GM12878 (cell line): ENCODE results near the gene ATP6V0E1. TPM values are rescaled to one million over a fixed set of nuclear protein-coding genes. Genes with fewer than 3 reads are reported as not detected.
A peak's percentile ranks its signal among the peaks of the same experiment; 100 is the strongest.

Experiments used
- ATAC-seq: fragments of 200-7000 bp; cut with Tn5 transposase; 3 replicates; pipeline ENCODE4 v1.9.1; 2020; ENCODE audit warnings: mild to moderate bottlenecking, moderate library complexity
- BruUV-seq: library from RNA; stranded (reverse); fragments of 400-500 nt; replicated peaks from 2 replicates; lab custom pipeline; 2021; lab: Mats Ljungman, UMichigan
- CTCF ChIA-PET: fragments of 300-600 bp; sonication (Branson Sonifier 250); formaldehyde crosslinking; extraction: SDS; loops from one replicate; lab custom pipeline; 2021; ENCODE audit warnings: inconsistent platforms; lab: Yijun Ruan, JAX
- POLR2A ChIA-PET: fragments of 350-600 bp; formaldehyde crosslinking; extraction: SDS; loops from one replicate; lab custom pipeline; 2021; ENCODE audit warnings: inconsistent platforms; lab: Charles Lee
- RAD21 ChIA-PET: fragments of 300-600 bp; sonication (Branson Sonifier 250); formaldehyde crosslinking; loops from one replicate; lab custom pipeline; 2023; ENCODE audit warnings: antibody characterized with exemption; ENCODE audit not compliant: unreplicated experiment; lab: Charles Lee
- SMC1A ChIA-PET: fragments of 300-600 bp; sonication (Branson Sonifier 250); formaldehyde crosslinking; loops from one replicate; lab custom pipeline; 2023; ENCODE audit not compliant: unreplicated experiment, uncharacterized antibody; lab: Charles Lee
- DNase-seq: peaks from one replicate; pipeline ENCODE4 v3.0.0-alpha.2; 2011; ENCODE audit warnings: low read depth, low spot score
- FAIRE-seq: peaks from 3 replicates; lab custom pipeline; 2011; peaks lifted over from hg19 to GRCh38; lab: Jason Lieb, UNC
- H2AFZ ChIP-seq: 2 replicates; pipeline ENCODE4 v1.6.0; 2011; ENCODE audit warnings: low read depth, low read length, control low read depth; ENCODE audit not compliant: control insufficient read depth
- H3K27ac ChIP-seq: 2 replicates; pipeline ENCODE4 v1.5.1; 2011; ENCODE audit warnings: control low read depth; ENCODE audit not compliant: control insufficient read depth, insufficient read depth
- H3K27me3 ChIP-seq, 2 experiments: replicated peaks in 1 of 2; 2 replicates each; pipeline versions ENCODE4 v1.6.0 to v1.6.1; 2011; ENCODE audit warnings: low read length in 1 of 2; ENCODE audit not compliant: control insufficient read depth in 2 of 2, insufficient read depth in 2 of 2
- H3K36me3 ChIP-seq, 2 experiments: 2 replicates each; pipeline ENCODE4 v1.5.1; 2011; ENCODE audit warnings: low read length in 1 of 2; ENCODE audit not compliant: control insufficient read depth in 2 of 2, insufficient read depth in 2 of 2
- H3K4me1 ChIP-seq: 2 replicates; pipeline ENCODE4 v1.6.1; 2011; ENCODE audit warnings: mild to moderate bottlenecking, low read length, moderate library complexity, mixed read lengths; ENCODE audit not compliant: control insufficient read depth, insufficient read depth
- H3K4me2 ChIP-seq: 2 replicates; pipeline ENCODE4 v1.6.0; 2011; ENCODE audit warnings: control low read depth; ENCODE audit not compliant: control insufficient read depth, insufficient read depth
- H3K4me3 ChIP-seq: fragments of 200-600 bp; sonication (generic); 2 replicates; pipeline ENCODE4 v1.5.1; 2016
- H3K79me2 ChIP-seq: 2 replicates; pipeline ENCODE4 v1.6.0; 2011; ENCODE audit warnings: low read length; ENCODE audit not compliant: control insufficient read depth, insufficient read depth
- H3K9ac ChIP-seq: 2 replicates; pipeline ENCODE4 v1.8.0; 2011; ENCODE audit warnings: low read length, control low read depth, mixed read lengths; ENCODE audit not compliant: control insufficient read depth, insufficient read depth
- H3K9me3 ChIP-seq: replicated peaks from 3 replicates; pipeline ENCODE4 v1.5.1; 2011; ENCODE audit warnings: mild to moderate bottlenecking, low read length; ENCODE audit not compliant: control insufficient read depth, insufficient read depth
- H4K20me1 ChIP-seq: 2 replicates; pipeline ENCODE4 v1.6.0; 2011; ENCODE audit not compliant: control insufficient read depth, insufficient read depth
- ASH2L ChIP-seq: fragments of 300-600, 200-600 bp; sonication (generic); IDR thresholded peaks from 2 replicates; pipeline ENCODE4 v1.6.1; 2017; ENCODE audit warnings: low read depth, mild to moderate bottlenecking, borderline replicate concordance
- BCL11A ChIP-seq: IDR thresholded peaks from 2 replicates; pipeline ENCODE4 v1.6.1; 2011; ENCODE audit warnings: low read depth, low read length
- BHLHE40 ChIP-seq, 2 experiments: fragments of 450-650 bp in 1 of 2; IDR thresholded peaks; 2 replicates each; pipeline ENCODE4 v1.6.1; 2011 to 2017; ENCODE audit warnings: low read depth in 2 of 2, borderline replicate concordance in 1 of 2, improper control_type of control experiment in 1 of 2, low read length in 1 of 2, mild to moderate bottlenecking in 1 of 2
- CHD2 ChIP-seq: IDR thresholded peaks from 2 replicates; pipeline ENCODE4 v1.6.1; 2011; ENCODE audit warnings: low read depth, low read length, improper control_type of control experiment, borderline replicate concordance
- HSF1 ChIP-seq: fragments of 150-350 bp; IDR thresholded peaks from 2 replicates; pipeline ENCODE4 v1.6.1; 2014; ENCODE audit warnings: mild to moderate bottlenecking, low read depth, low read length
- JUND ChIP-seq: IDR thresholded peaks from 2 replicates; pipeline ENCODE4 v1.6.1; 2012; ENCODE audit warnings: low read depth, mild to moderate bottlenecking, low read length, improper control_type of control experiment, moderate library complexity
- KAT2A ChIP-seq: conservative IDR thresholded peaks from 2 replicates; pipeline ENCODE4 v1.6.1; 2011; ENCODE audit warnings: low read depth, low read length; ENCODE audit not compliant: control insufficient read depth
- MTA2 ChIP-seq: fragments of 450-650 bp; IDR thresholded peaks from 2 replicates; pipeline ENCODE4 v1.6.1; 2016; ENCODE audit warnings: low read depth, mild to moderate bottlenecking, moderate library complexity
- MXI1 ChIP-seq: fragments of 150-350 bp; IDR thresholded peaks from 2 replicates; pipeline ENCODE4 v1.6.1; 2011; ENCODE audit warnings: low read depth, mild to moderate bottlenecking, inconsistent platforms, low read length, improper control_type of control experiment
- RBBP5 ChIP-seq: fragments of 200-600 bp; sonication (generic); conservative IDR thresholded peaks from 2 replicates; pipeline ENCODE4 v1.6.1; 2016
- SMAD1 ChIP-seq: fragments of 450-650 bp; IDR thresholded peaks from 2 replicates; pipeline ENCODE4 v1.6.1; 2018; ENCODE audit warnings: mild to moderate bottlenecking, low read depth; ENCODE audit not compliant: partially characterized antibody
- WGBS: methylation state at CpG from one replicate; pipeline ENCODE4 v1.1.6; 2016; ENCODE audit warnings: low lambda C conversion rate; ENCODE audit not compliant: insufficient replicate concordance, insufficient coverage; ENCODE audit errors: missing lambda C conversion rate; 5-methylcytosine and 5-hydroxymethylcytosine counted together
- in situ Hi-C: fragments of 300-500 bp; cut with MboI; formaldehyde crosslinking; loops from 9 replicates; pipeline ENCODE4 v1.14.3; 2018; ENCODE audit warnings: mixed read lengths
- intact Hi-C: fragments of 100-400 bp; cut with micrococcal nuclease; formaldehyde crosslinking; loops from one replicate; pipeline ENCODE4 v1.14.2; 2022; ENCODE audit not compliant: unreplicated experiment
- polyA plus RNA-seq, 11 experiments: library from polyadenylated mRNA; depleted of rRNA in 4 of 11; unstranded in 6 of 11; stranded (reverse) in 5 of 11; fragments of >200 nt; fragmentation: Nextera tagmentation in 4 of 11; fragmentation: Illumina TruSeq in 1 of 11; extraction: Ambion mirVana in 4 of 11; extraction: Trizol in 1 of 11; gene quantifications; 1 replicate in 1 of 11; 2 replicates in 10 of 11; pipeline versions ENCODE4 v1.2.1 to v1.2.3, GENCODE V29; 2011 to 2016; ENCODE audit warnings: inconsistent platforms in 2 of 11, missing spikeins in 2 of 11, low read depth in 1 of 11
- total RNA-seq, 4 experiments: library from RNA; depleted of rRNA in 3 of 4; stranded (reverse); fragments of >200 nt in 3 of 4; fragmentation: Illumina TruSeq in 1 of 4; extraction: Trizol in 1 of 4; gene quantifications; 2 replicates each; pipeline versions ENCODE4 v1.2.1 to v1.2.3, GENCODE V29; 2013 to 2021
- TF ChIP-seq, protein P1 (sequence below): fragments of 450-650 bp; formaldehyde crosslinking; IDR thresholded peaks from 2 replicates; pipeline ENCODE4 v1.4.0; 2022; ENCODE audit warnings: mild to moderate bottlenecking, moderate library complexity

ATP6V0E1 gene
- total and polyA plus RNA-seq, 10 of the 15 experiments (the other 5 are each of a cell fraction or from before 2014, with no cell fraction given), result 143 to 787 (median 306) TPM

DNA sequence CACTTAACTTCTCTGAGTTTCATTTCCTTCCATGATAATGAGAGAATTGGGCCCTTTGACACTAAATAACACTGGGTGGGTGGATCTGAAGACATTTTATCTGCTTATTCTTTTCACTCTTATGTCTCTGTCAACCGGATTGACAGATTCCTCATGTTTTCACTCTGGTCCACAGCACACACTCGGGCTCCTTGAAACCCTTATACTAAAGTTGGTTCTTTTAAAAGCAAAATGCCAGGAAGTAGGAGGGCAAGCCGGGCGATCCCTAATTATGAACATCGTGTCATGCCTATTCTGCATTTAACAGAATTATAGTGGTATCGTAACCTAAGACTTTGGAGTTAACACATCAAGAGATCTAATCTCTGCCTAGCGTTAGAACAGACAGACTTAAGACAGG lies 44.3 kb downstream of the ATP6V0E1 start:
- Histone ChIP-seq H3K4me3 (no peak overlapping the region), H3K79me2 (peaks cover 48% of the 10 kb centered on the region), H3K27ac (no peak overlapping the region), H3K9me3 (no peaks in the 10 kb centered on the region), H3K4me2 (no peak overlapping the region), H4K20me1 (0 out of 2 replicates have a peak, but pooled peaks cover 3% of the 10 kb centered on the region), H3K9ac (no peak overlapping the region), H3K4me1 (no peaks in the 10 kb centered on the region; the same call in 1 of the 2 replicates), H2AFZ (no peak overlapping the region), H3K36me3 (peaks cover 0 to 20% of the 10 kb centered on the region in 2 experiments), H3K27me3 (no peaks in the 10 kb centered on the region)
- in situ Hi-C loops, result no loop called here
- ATAC-seq (no peak), DNase-seq (no peak), FAIRE-seq (no peak)
- POLR2A ChIA-PET, result no interaction called here
- intact Hi-C loops, result no loop called here
- WGBS, result 97% methylated on average over 7 of the region's 7 CpGs
- BruUV-seq, result no TSS peak
- TF ChIP-seq ASH2L (no peak), RBBP5 (no peak)
- RAD21 ChIA-PET, result no interaction called here
- SMC1A ChIA-PET, result no interaction called here
- CTCF ChIA-PET, result no interaction called here

DNA sequence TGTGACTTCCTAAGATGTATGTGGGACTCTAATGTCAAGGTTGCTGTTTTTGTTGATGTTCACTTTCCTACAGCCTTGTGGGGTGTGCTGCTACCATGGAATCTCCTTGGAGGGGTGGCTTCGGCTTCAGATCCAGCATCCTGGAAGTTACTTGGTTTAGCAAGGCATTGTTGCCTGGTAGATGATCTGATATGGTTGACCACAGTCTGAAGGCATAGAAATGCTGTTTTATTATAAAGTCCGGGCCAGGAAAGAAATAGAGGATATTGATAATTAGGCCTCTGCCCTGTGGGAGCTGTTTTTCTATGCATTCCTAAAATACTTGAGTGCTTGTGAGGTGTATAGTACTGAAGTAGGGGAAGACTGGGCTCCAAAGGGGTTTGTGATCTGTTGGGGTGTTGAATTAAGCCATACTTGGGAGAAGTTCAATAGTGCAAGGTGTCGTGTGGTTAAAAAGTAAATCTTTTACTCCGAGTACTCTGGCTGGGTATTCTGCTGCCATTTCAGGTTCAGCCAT lies 45.3 kb downstream of the ATP6V0E1 start:
- no TSS peak for BruUV-seq
- ChIA-PET RAD21 (interaction anchor here (0.9 kb wide), 1 partner anchor 12 kb away, joined by 5 read pairs; no protein-coding TSS in a partner anchor), POLR2A (no interaction called here), CTCF (interaction anchor here (1.1 kb wide), 1 partner anchor 107 kb away, joined by 6 read pairs; no protein-coding TSS in a partner anchor), SMC1A (interaction anchor here (1.1 kb wide), 1 partner anchor 8 kb away, joined by 3 read pairs; no protein-coding TSS in a partner anchor)
- Histone ChIP-seq H3K4me3 (no peak overlapping the region), H3K36me3 (peaks cover 0 to 25% of the 10 kb centered on the region in 2 experiments), H3K9me3 (no peaks in the 10 kb centered on the region), H3K9ac (no peak overlapping the region), H4K20me1 (0 out of 2 replicates have a peak, but pooled peaks cover 3% of the 10 kb centered on the region), H3K27ac (no peak overlapping the region), H2AFZ (no peak overlapping the region), H3K27me3 (no peaks in the 10 kb centered on the region), H3K4me1 (peaks cover 2% of the 10 kb centered on the region), H3K79me2 (peaks cover 48% of the 10 kb centered on the region), H3K4me2 (0 out of 2 replicates have a peak overlapping the region, but pooled peaks have one; percentile 17)
- WGBS, result 92% methylated on average over 4 of the region's 4 CpGs
- in situ Hi-C loops (no loop called here), intact Hi-C loops (no loop called here)
- ATAC-seq (no peak), DNase-seq (no peak), FAIRE-seq (no peak)
- TF ChIP-seq BCL11A (no peak), JUND (no peak), CHD2 (no peak), HSF1 (no peak), BHLHE40 (IDR thresholded peaks at IDR 0.05; ENCODE audit: borderline replicate concordance in 1 of 2, low read depth in 2 of 2, low read length in 1 of 2) (no peak), MXI1 (no peak), SMAD1 (no peak), MTA2 (no peak), KAT2A (no peak)
- TF ChIP-seq, protein P1, sequence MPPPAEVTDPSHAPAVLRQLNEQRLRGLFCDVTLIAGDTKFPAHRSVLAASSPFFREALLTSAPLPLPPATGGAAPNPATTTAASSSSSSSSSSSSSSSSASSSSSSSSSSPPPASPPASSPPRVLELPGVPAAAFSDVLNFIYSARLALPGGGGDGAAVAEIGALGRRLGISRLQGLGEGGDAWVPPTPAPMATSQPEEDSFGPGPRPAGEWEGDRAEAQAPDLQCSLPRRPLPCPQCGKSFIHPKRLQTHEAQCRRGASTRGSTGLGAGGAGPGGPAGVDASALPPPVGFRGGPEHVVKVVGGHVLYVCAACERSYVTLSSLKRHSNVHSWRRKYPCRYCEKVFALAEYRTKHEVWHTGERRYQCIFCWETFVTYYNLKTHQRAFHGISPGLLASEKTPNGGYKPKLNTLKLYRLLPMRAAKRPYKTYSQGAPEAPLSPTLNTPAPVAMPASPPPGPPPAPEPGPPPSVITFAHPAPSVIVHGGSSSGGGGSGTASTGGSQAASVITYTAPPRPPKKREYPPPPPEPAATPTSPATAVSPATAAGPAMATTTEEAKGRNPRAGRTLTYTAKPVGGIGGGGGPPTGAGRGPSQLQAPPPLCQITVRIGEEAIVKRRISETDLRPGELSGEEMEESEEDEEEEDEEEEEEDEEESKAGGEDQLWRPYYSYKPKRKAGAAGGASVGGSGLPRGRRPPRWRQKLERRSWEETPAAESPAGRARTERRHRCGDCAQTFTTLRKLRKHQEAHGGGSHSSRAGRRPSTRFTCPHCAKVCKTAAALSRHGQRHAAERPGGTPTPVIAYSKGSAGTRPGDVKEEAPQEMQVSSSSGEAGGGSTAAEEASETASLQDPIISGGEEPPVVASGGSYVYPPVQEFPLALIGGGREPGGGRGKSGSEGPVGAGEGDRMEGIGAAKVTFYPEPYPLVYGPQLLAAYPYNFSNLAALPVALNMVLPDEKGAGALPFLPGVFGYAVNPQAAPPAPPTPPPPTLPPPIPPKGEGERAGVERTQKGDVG (CRISPR knock-in tag), result no peak
